Activated CD4-positive, alpha-beta T cell treated with anti-CD3 and anti-CD28 coated beads, Interleukin-2, Interleukin-4, amounts not matched to agents 100 ng/mL and 50 ng/mL, durations not matched to agents 16 hours and 8 hours (primary cell): ENCODE data around the gene ICOSLG.
"Not testable (repeated sequence)": the region's sequence is repeated elsewhere in the genome, so short reads cannot be mapped to it uniquely, and the experiment has no call there.

Experiments used
- DNase-seq: peaks from one replicate; pipeline ENCODE4 v3.0.0-alpha.2; 2020; ENCODE audit warnings: low spot score

The ICOSLG gene

DNA sequence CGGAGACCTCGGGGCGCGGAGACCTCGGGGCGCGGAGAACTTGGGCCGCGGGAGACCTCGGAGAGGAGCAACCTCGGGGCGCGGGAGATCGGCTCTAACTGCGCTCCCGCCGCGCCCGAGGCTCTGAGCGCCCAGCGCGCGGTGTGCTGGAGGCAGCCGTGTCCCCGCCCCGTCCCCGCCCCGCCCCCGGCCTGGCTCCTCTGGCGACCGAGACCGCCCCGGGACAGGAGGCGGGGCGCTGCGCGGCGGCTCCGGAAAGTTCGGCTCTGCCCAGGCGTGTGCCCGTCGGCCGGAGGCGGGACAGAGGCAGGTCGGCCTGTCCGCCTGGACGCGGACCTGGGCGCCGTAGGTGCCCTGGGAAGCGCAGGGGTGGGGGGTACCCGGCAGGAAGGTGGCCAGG lies at the start of gene ICOSLG:
TSS of gene ICOSLG (minus strand) at position 102 of the 400 bp plus-strand sequence. CDS start 126 bp downstream, outside the sequence.
- not testable (repeated sequence) for DNase-seq

GRCh38 chr21:44289381-44290010 lies 48.8 kb upstream of the ICOSLG start:
- DNase-seq = no peak

DNA sequence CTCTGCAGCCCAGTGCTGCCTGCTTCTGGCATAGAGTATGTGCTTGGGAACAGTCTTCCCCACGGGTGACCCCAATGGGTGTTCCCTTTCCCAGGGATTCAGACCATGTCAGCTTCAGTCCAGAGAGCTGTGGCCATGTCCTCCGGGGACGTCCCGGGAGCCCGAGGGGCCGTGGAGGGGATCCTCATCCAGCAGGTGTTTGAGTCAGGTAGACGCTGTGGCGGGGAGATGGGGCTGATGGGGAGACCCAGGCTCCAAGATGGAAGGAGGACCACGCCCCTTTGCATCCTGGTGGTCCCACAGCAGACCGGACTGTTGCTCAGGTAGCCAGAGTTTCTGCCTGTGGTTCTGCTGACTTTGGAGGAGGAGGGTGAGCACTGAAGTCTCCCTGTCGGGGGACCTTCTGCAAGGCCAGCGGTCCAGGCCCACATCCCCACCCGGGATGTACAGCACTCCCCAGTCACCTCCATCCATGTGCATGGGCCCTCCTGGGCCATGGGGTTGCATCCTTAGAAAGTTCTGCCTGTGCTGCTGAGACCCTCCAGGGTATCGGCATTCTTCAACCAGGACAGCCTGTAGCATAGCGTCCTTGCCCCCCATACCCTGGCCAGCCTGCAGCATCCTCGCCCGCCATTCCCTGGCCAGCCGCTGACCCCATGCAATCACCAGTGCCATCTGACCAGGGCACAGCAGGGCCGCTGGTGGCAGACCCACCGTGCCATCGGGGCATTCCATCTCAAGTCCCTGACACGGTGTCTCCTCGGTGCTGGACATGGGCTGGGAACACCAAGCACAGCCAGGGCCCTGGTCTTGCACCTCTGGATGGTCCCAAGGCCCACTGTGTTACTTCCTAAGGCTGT lies 47.7 kb upstream of the ICOSLG start:
- no peak for DNase-seq

DNA sequence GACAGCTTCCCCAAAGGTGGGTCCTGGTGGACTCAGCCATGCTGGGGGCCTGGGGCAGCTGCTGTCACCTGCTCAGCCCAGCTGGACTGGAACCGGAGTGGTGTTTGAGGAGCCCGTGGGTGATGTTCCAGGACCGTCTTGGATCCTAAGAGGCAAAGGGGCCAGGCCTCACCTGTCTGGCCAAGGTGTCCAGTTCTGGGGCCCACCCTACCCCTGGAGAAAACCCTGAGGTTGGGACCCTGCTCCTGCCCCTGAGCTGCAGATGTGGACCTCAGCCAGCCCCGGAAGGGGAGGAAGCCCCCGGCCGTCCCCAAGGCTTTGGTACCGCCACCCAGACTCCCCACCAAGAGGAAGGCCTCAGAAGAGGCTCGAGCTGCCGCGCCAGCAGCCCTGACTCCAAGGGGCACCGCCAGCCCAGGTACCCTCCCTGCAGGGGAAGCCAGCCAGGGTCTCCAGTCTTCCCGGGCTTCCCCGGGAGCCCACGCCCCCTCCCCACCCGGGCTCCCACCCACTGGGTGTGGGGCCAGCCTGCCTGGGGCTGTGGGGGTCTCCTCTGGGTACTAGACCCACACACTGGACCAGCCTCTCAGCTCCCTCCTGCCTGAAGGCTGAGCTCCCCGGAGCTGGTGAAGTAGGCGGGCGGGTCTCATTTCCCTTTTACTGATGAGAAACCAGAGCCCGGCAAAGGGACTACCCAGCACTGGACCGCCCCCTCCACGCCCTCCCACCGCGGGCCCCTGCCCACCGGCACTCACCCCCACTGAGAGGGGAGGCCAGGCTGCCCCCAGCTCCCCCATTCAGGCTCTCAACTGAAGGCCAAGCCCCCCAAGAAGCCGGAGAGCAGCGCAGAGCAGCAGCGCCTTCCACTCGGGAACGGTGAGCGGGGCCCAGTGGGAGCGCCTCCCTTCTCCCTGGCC lies 46.2 kb upstream of the ICOSLG start:
- DNase-seq = no peak

DNA sequence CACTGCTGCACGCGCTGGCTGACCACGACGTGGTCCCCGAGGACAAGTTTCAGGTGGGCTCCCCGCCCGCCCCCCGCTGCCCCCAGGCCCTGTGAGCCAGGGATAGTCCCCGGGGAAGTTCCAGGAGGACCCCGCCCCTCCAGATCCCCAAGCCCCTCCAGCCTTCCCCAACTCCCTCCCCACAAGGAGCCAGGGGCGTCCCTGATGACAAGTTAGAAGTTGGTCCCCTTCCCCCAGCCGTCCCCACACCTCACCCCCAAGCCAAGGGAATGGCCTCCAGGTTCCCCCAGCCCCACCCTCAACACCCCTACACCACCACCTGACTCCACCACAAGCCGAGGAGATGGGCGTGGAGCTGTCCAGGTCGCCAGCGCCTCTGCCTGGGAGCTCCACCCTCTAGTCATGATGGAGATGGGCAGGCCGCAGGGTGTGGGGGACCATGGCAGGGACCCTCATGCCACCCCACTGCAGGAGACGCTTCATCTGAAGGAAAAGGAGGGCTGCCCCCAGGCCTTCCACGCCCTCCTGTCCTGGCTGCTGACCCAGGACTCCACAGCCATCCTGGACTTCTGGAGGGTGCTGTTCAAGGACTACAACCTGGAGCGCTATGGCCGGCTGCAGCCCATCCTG lies 45.5 kb upstream of the ICOSLG start:
- no peak for DNase-seq

DNA sequence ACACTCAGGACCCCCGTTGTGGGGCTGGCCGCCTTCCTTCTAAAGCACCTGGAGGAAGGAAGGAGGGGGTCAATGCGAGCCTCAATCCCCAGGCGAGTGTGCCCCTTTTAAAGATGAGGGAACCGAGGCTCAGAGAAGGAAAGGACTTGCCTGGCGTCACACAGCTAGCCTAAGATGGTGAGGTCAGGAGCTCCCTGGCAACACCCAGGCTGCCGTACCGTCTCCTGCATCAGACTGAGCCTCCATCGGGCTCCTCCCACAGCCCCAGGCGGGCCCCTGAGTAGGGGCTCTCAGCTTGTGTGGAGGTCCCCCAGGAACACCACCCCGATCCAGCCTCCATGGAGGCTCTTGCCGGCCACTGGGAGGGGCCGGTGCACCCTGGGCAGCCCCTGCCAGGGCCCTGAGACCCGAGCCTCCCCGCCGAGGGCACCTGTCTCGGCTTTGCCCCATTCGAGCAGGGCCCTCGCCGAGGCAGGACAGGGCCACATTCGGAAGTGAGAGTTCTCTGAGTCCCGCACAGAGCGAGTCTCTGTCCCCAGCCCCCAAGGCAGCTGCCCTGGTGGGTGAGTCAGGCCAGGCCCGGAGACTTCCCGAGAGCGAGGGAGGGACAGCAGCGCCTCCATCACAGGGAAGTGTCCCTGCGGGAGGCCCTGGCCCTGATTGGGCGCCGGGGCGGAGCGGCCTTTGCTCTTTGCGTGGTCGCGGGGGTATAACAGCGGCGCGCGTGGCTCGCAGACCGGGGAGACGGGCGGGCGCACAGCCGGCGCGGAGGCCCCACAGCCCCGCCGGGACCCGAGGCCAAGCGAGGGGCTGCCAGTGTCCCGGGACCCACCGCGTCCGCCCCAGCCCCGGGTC lies 44.6 kb upstream of the ICOSLG start, which contains the start of gene AIRE:
TSS of gene AIRE (plus strand) at position 739 of the 855 bp plus-strand sequence. CDS start 131 bp downstream, outside the sequence.
- no peak for DNase-seq

- no peak for DNase-seq
These were observed 43.2 kb upstream of the ICOSLG start for GRCh38 chr21:44283948-44284347.

DNA sequence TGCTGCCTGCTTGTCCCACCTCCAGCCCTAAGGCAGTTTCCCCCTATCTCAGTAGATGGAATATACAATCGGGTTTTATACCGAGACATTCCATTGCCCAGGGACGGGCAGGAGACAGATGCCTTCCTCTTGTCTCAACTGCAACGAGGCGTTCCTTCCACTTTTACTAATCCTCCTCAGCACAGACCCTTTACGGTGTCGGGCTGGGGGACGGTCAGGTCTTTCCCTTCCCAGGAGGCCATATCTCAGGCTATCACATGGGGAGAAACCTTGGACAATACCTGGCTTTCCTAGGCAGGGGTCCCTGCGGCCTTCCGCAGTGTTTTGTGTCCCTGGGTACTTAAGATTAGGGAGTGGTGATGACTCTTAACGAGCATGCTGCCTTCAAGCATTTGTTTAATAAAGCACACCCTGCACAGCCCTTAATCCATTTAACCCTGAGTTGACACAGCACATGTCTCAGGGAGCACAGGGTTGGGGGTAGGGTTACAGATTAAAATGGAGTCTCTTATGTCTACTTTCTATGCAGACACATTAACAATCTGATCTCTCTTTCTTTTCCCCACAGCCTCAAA lies 42.6 kb upstream of the ICOSLG start:
- DNase-seq = not testable (repeated sequence)

GRCh38 chr21:44282370-44282769 lies 41.6 kb upstream of the ICOSLG start:
- no peak for DNase-seq

- DNase-seq = no peak
These were observed 41.1 kb upstream of the ICOSLG start for GRCh38 chr21:44281801-44282200.

- no peak for DNase-seq
These were observed 38.9 kb upstream of the ICOSLG start for GRCh38 chr21:44279354-44280260.

DNA sequence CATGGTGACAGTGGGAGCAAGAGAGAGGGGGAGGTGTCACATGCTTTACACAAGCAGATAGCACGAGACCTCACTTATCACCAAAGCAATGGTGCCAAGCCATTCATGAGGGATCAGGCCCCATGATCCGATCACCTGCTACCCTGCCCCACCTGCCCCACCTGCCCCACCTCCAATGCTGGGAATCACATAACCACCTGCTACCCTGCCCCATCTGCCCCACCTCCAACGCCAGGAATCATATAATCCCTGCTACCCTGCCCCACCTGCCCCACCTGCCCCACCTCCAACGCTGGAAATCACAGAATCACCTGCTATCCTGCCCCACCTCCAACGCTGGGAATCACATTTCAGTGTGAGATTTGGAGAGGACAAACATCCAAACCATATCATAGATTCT lies 34.3 kb upstream of the ICOSLG start:
- DNase-seq = no peak

DNA sequence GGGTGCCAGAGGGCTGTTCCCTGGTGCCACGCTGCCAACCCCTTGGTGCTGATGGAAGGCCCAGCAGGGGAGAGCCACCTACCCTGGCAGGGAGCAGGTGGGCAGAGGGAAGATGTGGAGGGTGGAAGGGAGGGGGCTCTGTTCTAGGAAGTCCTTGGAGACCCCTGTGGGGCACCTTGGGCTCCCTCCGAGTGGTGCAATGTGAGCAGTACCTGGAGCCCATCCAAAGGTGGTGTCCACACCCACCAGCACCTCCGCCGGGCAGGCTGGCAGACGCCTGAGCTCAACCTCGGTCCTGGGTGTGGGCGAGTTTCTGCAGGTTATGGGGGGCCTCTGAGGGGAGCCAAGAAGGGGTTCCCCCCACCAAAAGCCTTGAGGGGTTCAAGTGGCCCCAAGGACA lies 32.3 kb upstream of the ICOSLG start:
- no peak for DNase-seq

GRCh38 chr21:44272284-44272858 lies 31.6 kb upstream of the ICOSLG start:
- no peak for DNase-seq

- no peak for DNase-seq
These were observed 31.0 kb upstream of the ICOSLG start for GRCh38 chr21:44271558-44272283.

- DNase-seq = no peak
These were observed 28.3 kb upstream of the ICOSLG start for GRCh38 chr21:44269090-44269489.

GRCh38 chr21:44267655-44268142 lies 27.0 kb upstream of the ICOSLG start:
- DNase-seq = no peak

DNA sequence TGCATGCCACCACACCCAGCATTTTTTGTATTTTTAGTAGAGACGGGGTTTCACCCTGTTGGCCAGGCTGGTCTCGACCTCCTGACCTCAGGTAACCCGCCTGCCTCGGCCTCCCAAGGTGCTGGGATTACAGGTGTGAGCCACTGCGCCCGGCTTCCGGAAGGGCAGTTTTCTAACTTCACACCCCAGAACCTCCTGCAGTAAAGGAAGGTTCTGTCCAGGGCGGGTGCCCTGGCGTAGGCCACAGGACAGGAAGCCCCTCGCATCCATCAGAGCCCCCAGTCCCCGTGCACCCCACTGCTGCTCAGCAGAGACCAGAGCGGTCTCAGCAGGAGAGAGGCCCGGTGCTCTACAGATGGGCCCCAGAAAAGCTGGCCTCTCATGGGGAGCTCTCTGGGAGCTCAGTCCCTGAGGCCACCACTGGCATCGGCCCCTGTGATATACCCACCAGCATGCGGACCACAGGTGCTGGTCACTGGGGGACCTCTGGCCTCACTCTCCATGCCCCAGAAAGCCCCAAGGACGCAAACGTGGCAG lies 25.1 kb upstream of the ICOSLG start:
- no peak for DNase-seq
